Measurements from ENCODE around the gene CACNA1C.

CACNA1C gene

DNA sequence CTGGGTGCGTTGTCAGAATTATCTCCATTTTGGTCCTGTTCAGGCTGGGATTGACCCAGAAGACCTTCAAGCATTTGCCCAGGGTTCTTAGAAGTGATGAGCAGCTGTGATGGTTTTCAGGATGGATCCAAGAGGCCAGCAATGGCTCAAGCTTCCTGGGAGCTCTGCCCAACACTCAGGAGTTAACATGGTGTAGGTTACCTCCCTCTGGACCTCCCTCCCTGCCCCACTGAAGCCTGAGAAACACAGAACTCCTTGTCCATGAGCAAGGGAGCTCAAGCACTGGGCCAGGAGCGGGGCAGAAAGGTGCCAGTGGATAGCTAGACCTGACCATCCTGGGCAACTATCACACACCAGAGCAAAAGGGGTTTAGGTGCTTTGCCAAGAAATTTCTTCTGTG lies 593.6 kb downstream of the CACNA1C start:
- no peak for DNase-seq (ENCODE audit: low read depth)

DNA sequence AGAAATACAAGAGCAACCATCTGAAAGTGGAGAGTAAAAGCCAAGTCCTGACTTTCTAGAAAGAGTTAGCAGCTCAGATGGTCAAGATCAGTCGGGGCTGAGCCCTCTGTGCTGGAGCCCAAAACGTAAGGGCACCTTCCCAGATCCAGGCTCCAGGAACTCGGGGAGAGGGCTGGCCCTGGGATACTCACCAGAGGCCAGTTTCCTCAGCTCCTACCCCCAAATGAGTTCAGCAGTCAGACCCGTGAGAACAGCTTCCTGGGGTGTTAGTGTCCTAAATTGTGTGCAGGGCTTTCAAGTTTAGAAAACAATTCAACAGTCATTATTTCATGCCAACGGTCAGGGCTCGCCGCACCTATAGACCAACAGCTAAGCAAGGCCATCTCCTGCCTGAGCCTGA lies 594.4 kb downstream of the CACNA1C start:
- DNase-seq (ENCODE audit: low read depth), result no peak

- no peak for DNase-seq (ENCODE audit: low read depth)
These were observed 595.6 kb downstream of the CACNA1C start for GRCh38 chr12:2648406-2648805.

DNA sequence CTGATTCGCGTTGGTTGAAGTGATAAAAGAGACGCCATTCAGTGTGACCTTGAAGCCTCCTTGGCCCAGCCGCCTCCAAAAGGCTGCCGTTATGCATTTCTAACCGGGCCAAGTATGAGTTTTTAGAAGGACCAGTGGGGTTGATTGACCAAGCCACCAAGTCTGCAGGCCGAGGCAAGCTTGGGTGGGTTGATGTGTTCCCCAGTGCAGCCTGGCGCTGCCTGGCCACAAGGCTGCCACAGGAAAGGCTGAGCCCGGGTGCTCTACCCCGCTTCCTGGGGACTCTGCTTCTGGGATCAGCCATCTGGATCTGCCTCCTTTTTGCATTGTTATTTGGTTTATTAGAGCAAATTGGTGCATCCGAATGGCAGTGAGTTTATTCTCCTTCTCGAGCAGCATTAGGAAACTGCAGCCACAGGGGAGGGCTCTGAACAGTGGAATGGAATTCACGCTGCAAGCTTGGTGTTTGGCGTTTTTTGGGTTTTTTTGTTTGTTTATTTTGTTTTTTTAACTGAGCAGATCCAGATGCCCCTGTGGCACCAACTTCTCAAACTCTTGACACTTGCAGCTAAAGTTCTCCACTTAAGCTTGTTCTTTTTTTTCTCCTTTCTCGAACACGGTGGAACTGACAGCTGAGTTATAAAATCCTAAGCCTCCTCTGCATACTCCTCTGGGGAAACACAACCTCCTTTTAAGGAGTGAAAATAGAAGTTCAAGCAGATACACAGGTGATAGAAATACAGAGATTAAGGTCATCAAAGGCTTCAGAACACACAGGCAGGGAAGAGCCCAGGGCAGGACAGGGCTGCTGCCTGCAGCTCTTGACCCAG lies 596.6 kb downstream of the CACNA1C start:
- no peak for DNase-seq (ENCODE audit: low read depth)

GRCh38 chr12:2650261-2651067 lies 597.7 kb downstream of the CACNA1C start:
- DNase-seq (ENCODE audit: low read depth), result no peak

GRCh38 chr12:2651068-2651965 lies 598.5 kb downstream of the CACNA1C start:
- no peak for DNase-seq (ENCODE audit: low read depth)

DNA sequence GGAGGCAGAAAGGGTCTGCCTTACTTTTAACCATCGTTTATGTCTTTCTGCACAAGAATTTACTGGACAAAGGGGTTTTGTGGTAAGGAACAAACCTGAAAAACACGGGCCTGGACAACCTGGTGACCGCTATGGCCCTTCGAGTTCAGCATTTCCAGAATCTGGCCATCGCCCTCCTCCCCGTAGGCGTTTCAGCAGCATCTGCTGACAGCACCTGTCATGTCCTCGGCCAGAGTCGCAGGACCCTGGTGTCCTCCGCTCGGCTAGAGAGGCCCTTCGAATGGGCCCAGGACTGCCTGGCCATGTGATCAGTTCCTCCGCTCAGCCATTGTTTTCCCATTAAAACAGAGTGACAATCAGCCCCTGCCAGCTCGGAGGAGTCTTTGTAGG lies 599.2 kb downstream of the CACNA1C start:
- DNase-seq (ENCODE audit: low read depth), result no peak

- no peak for DNase-seq (ENCODE audit: low read depth)
These were observed 599.8 kb downstream of the CACNA1C start for GRCh38 chr12:2652401-2653081.

GRCh38 chr12:2653461-2653965 lies 600.7 kb downstream of the CACNA1C start:
- no peak for DNase-seq (ENCODE audit: low read depth)

DNA sequence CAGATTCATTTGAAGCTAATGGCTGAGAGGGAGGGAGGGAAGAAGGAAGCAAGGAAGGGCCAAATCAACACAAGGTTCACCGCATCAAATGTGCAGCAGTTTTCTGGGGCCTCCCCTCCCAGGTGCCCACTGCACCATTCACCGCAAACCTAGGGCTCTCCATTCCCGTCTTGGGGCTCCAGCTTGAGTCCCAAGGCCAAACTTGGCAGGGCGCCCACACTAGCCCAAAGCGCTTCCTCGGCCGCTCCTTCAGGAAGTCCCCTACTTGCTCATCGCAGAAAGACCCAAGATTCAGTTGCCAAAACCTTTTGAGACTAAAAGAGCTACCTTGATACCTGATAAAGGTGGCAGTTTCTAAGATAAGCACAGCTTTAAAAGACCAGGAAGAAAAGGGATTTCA lies 601.5 kb downstream of the CACNA1C start:
- no peak for DNase-seq (ENCODE audit: low read depth)

GRCh38 chr12:2654741-2655140 lies 602.0 kb downstream of the CACNA1C start:
- no peak for DNase-seq (ENCODE audit: low read depth)

DNA sequence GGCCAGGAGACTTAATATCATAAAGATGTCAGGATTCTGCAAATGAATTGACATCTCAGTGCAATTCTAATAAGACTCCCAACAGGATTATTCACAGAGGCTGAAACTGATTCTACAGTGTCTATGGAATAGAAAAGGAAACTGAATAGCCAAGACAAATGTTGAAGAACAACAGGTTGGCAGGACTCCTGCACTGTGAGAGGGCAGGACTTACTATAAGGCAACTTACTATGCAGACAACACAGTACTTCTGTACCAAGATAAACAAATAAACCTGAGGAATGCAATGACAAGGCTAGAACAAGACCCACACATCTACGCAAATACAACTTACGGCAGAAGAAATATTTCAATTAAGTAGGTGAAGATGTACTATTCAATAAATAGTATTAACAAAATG lies 609.7 kb downstream of the CACNA1C start:
- no peak for DNase-seq (ENCODE audit: low read depth)

DNA sequence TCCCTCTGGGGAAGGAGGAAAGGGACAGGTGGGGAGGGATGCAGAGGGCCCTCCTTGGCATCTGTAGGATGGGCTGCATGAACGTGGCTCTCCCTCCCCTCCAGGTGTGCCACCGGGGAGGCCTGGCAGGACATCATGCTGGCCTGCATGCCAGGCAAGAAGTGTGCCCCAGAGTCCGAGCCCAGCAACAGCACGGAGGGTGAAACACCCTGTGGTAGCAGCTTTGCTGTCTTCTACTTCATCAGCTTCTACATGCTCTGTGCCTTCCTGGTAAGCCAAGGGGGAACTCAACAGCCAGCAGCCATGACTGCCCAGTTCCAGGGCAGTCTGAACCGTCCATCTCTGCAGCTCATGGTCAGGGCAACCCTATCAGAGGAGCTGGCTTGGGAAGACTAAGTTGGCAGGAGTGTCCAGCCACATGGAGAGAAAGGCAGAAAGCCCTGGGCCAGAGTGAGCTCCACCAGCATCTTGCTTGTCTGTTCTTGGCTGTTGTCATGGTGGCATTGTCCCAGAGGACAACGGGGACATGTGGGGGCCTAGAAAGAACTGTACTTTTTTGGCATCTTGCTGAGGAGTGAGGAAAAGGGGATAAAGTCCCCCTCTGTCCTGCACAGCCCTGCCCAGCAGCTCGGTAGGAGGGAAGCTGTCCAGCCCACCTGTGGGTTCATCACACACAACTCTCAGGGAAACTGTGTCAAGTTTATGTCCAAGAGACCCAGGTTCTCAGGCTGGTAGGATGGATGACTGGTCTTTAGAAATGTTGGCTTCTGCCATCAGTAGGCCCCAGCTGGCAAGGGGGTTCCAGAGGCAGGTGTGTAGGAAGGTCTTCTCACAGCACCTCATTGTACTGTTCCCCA lies 612.2 kb downstream of the CACNA1C start:
- no peak for DNase-seq (ENCODE audit: low read depth)

GRCh38 chr12:2666411-2666810 lies 613.6 kb downstream of the CACNA1C start:
- no peak for DNase-seq (ENCODE audit: low read depth)

GRCh38 chr12:2666846-2667245 lies 614.1 kb downstream of the CACNA1C start:
- no peak for DNase-seq (ENCODE audit: low read depth)

GRCh38 chr12:2667716-2668440 lies 615.1 kb downstream of the CACNA1C start:
- DNase-seq (ENCODE audit: low read depth), result no peak

DNA sequence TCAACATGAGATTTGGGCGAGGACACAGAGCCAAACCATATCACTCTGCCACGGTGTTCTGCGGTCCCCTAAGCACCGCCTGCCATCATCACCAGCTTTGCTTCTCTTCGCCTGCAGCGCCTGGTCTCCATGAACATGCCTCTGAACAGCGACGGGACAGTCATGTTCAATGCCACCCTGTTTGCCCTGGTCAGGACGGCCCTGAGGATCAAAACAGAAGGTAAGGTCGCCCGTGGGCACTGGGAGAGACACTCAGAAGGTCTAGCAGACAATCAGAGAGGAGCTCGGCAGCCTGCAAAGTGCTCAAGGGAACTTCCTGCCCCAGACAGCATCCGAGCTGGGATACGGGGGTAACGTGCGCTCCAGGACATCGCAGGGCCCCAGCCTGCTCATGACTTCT lies 616.0 kb downstream of the CACNA1C start:
- no peak for DNase-seq (ENCODE audit: low read depth)

DNA sequence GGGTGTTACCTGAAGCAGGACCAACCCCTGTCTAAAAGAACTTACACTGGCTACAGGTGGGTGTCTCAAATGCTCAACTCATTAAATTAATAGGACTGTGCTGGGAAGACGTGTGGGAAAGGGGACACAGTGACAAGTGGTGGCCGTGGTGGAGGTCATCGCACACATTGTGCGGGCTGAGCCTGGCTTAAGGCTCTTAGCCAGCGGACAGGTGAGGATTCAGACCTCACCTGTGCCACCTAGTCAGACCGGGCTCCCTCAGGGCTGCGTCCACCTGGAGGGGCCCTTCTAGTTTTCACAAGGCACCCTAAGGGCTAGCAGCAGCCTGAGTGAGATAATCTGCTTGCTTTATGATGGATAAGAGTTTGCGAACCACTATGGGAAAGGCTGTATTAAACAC lies 616.8 kb downstream of the CACNA1C start:
- DNase-seq (ENCODE audit: low read depth), result no peak

- DNase-seq (ENCODE audit: low read depth), result no peak
These were observed 620.1 kb downstream of the CACNA1C start for GRCh38 chr12:2672863-2673262.

All from activated T-cell treated with anti-CD3 and anti-CD28 coated beads for 48 hours (primary cell).